Stimulated activated naive B cell treated with anti-CD40 and anti-IgM and Interleukin-4, amounts not matched to agents 10 μg/mL and 1 μg/mL and 100 μg/mL, for 72 hours (primary cell): ENCODE results near the gene UBE2A.

Experiments
- ATAC-seq, 2 donors: fragments of 150-1000 bp; cut with Tn5 transposase; replicated peaks; 2 replicates each; pipeline ENCODE4 v1.10.0; 2021; ENCODE audit warnings: moderate library complexity in 1 of 2
- DNase-seq: peaks from one replicate; pipeline ENCODE4 v3.0.0; 2021
- H3K27ac Mint-ChIP-seq: one replicate; pipeline ENCODE4 v1.8.0; 2022; ENCODE audit warnings: mild to moderate bottlenecking, mixed read lengths
- H3K27me3 Mint-ChIP-seq, 2 donors: one replicate each; pipeline ENCODE4 v1.8.0; 2022; ENCODE audit warnings: mixed read lengths in 2 of 2
- H3K36me3 Mint-ChIP-seq, 2 donors: one replicate each; pipeline ENCODE4 v1.8.0; 2022; ENCODE audit warnings: mixed read lengths in 2 of 2, mild to moderate bottlenecking in 1 of 2
- H3K4me1 Mint-ChIP-seq, 2 donors: one replicate each; pipeline ENCODE4 v1.8.0; 2022; ENCODE audit warnings: mixed read lengths in 2 of 2, mild to moderate bottlenecking in 1 of 2
- H3K4me3 Mint-ChIP-seq, 2 donors: one replicate each; pipeline ENCODE4 v1.8.0; 2022; ENCODE audit warnings: mild to moderate bottlenecking in 2 of 2, mixed read lengths in 2 of 2, moderate library complexity in 1 of 2
- H3K9me3 Mint-ChIP-seq, 2 donors: one replicate each; pipeline ENCODE4 v1.8.0; 2022; ENCODE audit warnings: mixed read lengths in 2 of 2, mild to moderate bottlenecking in 1 of 2

UBE2A gene

GRCh38 chrX:119574394-119575266 lies at the start of gene UBE2A:
Gene UBE2A (plus strand): TSS chrX:119574563. CDS start chrX:119574712, 149 bp downstream.
- DNase-seq (peak; percentile 80), ATAC-seq (peak; percentile 86 to 91)
- peaks cover 11 to 26% of the 10 kb centered on the region in 2 donors for H3K4me1 Mint-ChIP-seq
- no peaks in the 10 kb centered on the region for H3K9me3 Mint-ChIP-seq
- peak within 1 kb of the TSS; percentile 87 to 97 for H3K4me3 Mint-ChIP-seq
- peaks cover 0 to 3% of the 10 kb centered on the region in 2 donors for H3K36me3 Mint-ChIP-seq
- peaks cover 0 to 15% of the 10 kb centered on the region in 2 donors for H3K27me3 Mint-ChIP-seq
- H3K27ac Mint-ChIP-seq = peak within 1 kb of the TSS; percentile 85

DNA sequence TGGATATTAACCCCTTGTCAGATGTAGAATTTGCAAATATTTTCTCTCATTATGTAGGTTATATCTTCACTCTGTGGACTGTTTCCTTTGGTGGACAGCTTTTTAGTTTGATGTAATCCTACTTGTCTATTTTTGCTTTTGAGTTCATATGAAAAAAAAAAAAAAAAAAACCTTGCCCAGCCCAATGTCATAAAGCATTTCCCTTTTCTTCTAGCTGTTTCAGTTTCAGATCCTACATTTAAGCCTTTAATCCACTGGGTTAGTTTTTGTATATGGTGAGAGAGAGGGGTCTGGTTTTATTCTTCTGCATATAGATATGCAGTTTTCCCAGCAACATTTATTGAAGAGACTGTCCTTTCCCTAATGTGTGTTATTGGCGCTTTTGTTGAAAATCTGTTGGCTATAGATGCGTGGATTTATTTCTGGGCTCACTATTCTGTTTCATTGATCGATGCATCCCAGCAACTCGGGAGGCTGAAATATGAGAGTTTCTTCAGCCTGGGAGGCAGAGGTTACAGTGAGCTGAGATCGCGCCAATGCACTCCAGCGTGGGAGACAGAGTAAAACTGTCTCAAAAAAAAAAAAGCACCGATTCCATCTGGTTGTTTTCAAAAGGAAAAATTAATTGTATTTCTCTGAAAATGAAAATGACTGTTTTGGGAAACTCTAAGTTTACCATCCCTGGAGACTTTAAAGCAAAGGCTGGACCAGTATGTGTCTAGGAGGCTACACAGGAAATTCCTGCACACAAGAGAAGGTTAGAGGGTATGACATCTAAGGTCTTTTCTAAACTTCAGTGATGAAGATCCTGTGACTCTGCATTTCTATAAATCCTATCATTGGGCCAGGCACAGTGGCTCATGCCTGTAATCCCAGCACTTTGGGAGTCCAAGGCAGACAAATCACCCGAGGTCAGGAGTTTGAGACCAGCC lies 44.8 kb upstream of the UBE2A start:
- Mint-ChIP-seq H3K4me1 (peaks cover 14 to 21% of the 10 kb centered on the region in 2 donors), H3K27me3 (peaks cover 0 to 12% of the 10 kb centered on the region in 2 donors), H3K27ac (peak overlapping the region; percentile 21), H3K9me3 (no peaks in the 10 kb centered on the region), H3K4me3 (no peak overlapping the region), H3K36me3 (peaks cover 0 to 13% of the 10 kb centered on the region in 2 donors)
- ATAC-seq (peak; percentile 73 to 85), DNase-seq (no peak)

GRCh38 chrX:119537487-119537886 lies 36.9 kb upstream of the UBE2A start:
- Mint-ChIP-seq H3K4me3 (no peak overlapping the region), H3K36me3 (peaks cover 11 to 33% of the 10 kb centered on the region in 2 donors), H3K27ac (peak overlapping the region; percentile 3), H3K4me1 (peaks cover 0 to 5% of the 10 kb centered on the region in 2 donors), H3K27me3 (peaks cover 0 to 8% of the 10 kb centered on the region in 2 donors), H3K9me3 (no peaks in the 10 kb centered on the region)
- DNase-seq (no peak), ATAC-seq (no peak)

DNA sequence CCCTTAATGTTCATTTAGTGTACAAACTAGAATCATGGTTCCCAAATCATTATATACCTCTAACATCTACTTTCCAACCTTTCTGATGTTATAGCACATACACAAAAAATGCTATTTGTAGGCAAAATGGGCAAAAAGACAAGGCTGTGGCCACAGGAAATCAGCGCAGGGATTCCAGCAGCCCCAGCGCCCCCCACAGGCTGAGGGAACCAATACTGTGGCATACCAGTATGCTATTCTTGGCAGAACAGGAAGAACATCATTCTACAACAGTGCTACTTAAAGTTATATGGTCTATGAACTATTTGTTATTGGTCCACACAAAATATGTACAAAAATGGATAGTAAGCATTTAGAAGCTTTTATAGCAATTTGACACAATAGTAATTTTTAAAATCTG lies 34.5 kb upstream of the UBE2A start:
- H3K4me1 Mint-ChIP-seq = peaks cover 0 to 5% of the 10 kb centered on the region in 2 donors
- no peak overlapping the region for H3K4me3 Mint-ChIP-seq
- no peak overlapping the region for H3K27ac Mint-ChIP-seq
- H3K27me3 Mint-ChIP-seq = peaks cover 0 to 4% of the 10 kb centered on the region in 2 donors
- no peaks in the 10 kb centered on the region for H3K9me3 Mint-ChIP-seq
- no peak for ATAC-seq
- peaks cover 12 to 27% of the 10 kb centered on the region in 2 donors for H3K36me3 Mint-ChIP-seq
- DNase-seq = no peak

GRCh38 chrX:119541188-119541587 lies 33.2 kb upstream of the UBE2A start:
- H3K27ac Mint-ChIP-seq = no peak overlapping the region
- no peak for DNase-seq
- H3K27me3 Mint-ChIP-seq = peaks cover 0 to 4% of the 10 kb centered on the region in 2 donors

DNA sequence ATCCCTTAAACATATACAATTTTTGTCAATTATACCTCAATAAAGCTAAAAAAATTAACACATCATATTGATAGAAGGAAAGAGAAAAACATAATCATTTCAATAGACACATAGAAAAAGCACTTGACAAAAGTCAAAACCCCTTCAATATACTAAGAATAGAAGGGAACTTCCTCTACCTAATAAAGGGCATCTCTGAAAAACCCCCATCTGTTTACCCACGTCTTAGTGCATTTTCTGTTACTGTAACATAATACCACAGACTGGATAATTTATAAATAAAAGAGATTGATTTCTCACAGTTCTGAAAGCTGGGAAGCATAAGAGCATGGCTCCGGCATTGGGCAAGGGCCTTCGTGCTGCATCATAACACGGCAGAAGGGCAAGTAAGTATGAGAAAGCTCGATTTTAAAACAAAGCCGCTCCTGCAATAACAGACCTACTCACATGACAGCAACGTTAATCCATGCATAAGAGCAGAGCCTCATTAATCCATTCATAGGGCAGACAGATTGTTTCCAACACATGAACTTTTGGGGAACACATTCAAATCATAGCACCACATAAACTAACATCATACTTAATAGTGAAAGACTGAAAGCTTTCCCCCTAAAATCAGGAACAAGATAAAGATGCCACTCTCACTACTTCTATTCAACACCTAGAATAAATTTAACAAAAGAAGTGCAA lies 24.9 kb upstream of the UBE2A start:
- Mint-ChIP-seq H3K9me3 (no peaks in the 10 kb centered on the region), H3K4me3 (peak overlapping the region; percentile 61 to 62), H3K27ac (peak overlapping the region; percentile 81)

More at GRCh38 chrX:119541188-119541587, 33.2 kb upstream of the UBE2A start:
- no peak overlapping the region for H3K4me3 Mint-ChIP-seq
- peaks cover 0 to 5% of the 10 kb centered on the region in 2 donors for H3K4me1 Mint-ChIP-seq
- no peak for ATAC-seq
- H3K9me3 Mint-ChIP-seq = no peaks in the 10 kb centered on the region
- peaks cover 12 to 27% of the 10 kb centered on the region in 2 donors for H3K36me3 Mint-ChIP-seq

GRCh38 chrX:119552508-119552907 lies 21.9 kb upstream of the UBE2A start:
- DNase-seq = no peak
- H3K4me1 Mint-ChIP-seq = peaks cover 10 to 20% of the 10 kb centered on the region in 2 donors

More for the DNA sequence above, 24.9 kb upstream of the UBE2A start:
- Mint-ChIP-seq H3K36me3 (peaks cover 0 to 2% of the 10 kb centered on the region in 2 donors), H3K4me1 (peaks cover 13 to 19% of the 10 kb centered on the region in 2 donors), H3K27me3 (no peaks in the 10 kb centered on the region)
- DNase-seq (peak; percentile 6), ATAC-seq (peak; percentile 92 to 93)

GRCh38 chrX:119565107-119565663 lies 9.2 kb upstream of the UBE2A start, which contains the start of gene STEEP1:
Gene STEEP1 (minus strand): TSS chrX:119565409. CDS start chrX:119565355, 54 bp downstream.
- peak; percentile 75 for DNase-seq
- peaks cover 2 to 19% of the 10 kb centered on the region in 2 donors for H3K4me1 Mint-ChIP-seq
- H3K36me3 Mint-ChIP-seq = peaks cover 2 to 5% of the 10 kb centered on the region in 2 donors
- H3K4me3 Mint-ChIP-seq = peak within 1 kb of the TSS; percentile 90 to 91
- H3K9me3 Mint-ChIP-seq = no peaks in the 10 kb centered on the region
- H3K27ac Mint-ChIP-seq = peak within 1 kb of the TSS; percentile 92
- peaks cover 0 to 7% of the 10 kb centered on the region in 2 donors for H3K27me3 Mint-ChIP-seq
- peak; percentile 98 to 99 for ATAC-seq

More at GRCh38 chrX:119552508-119552907, 21.9 kb upstream of the UBE2A start:
- H3K9me3 Mint-ChIP-seq = no peaks in the 10 kb centered on the region
- H3K27me3 Mint-ChIP-seq = no peaks in the 10 kb centered on the region
- H3K36me3 Mint-ChIP-seq = peaks cover 4 to 10% of the 10 kb centered on the region in 2 donors
- H3K4me3 Mint-ChIP-seq = no peak overlapping the region
- ATAC-seq = no peak
- H3K27ac Mint-ChIP-seq = no peak overlapping the region

GRCh38 chrX:119570351-119570835 lies 4.0 kb upstream of the UBE2A start:
- Mint-ChIP-seq H3K36me3 (no peaks in the 10 kb centered on the region), H3K27me3 (peaks cover 0 to 22% of the 10 kb centered on the region in 2 donors), H3K27ac (no peak overlapping the region), H3K9me3 (no peaks in the 10 kb centered on the region), H3K4me1 (peaks cover 5 to 15% of the 10 kb centered on the region in 2 donors), H3K4me3 (no peak overlapping the region)
- ATAC-seq = no peak
- no peak for DNase-seq

- DNase-seq = no peak
- no peaks in the 10 kb centered on the region for H3K36me3 Mint-ChIP-seq
- H3K27ac Mint-ChIP-seq = no peak overlapping the region
- ATAC-seq = no peak
- peaks cover 0 to 19% of the 10 kb centered on the region in 2 donors for H3K27me3 Mint-ChIP-seq
- peak overlapping the region; percentile 87 to 97 for H3K4me3 Mint-ChIP-seq
- peaks cover 8 to 15% of the 10 kb centered on the region in 2 donors for H3K4me1 Mint-ChIP-seq
- H3K9me3 Mint-ChIP-seq = no peaks in the 10 kb centered on the region
Measured at GRCh38 chrX:119573222-119573621, 1.1 kb upstream of the UBE2A start.

GRCh38 chrX:119573840-119574393 lies 446 bp upstream of the UBE2A start:
- no peak for DNase-seq
- peak overlapping the region; percentile 85 for H3K27ac Mint-ChIP-seq
- peak overlapping the region; percentile 87 to 97 for H3K4me3 Mint-ChIP-seq
- no peaks in the 10 kb centered on the region for H3K9me3 Mint-ChIP-seq
- peaks cover 0 to 18% of the 10 kb centered on the region in 2 donors for H3K27me3 Mint-ChIP-seq
- H3K4me1 Mint-ChIP-seq = peaks cover 9 to 20% of the 10 kb centered on the region in 2 donors
- peaks cover 0 to 3% of the 10 kb centered on the region in 2 donors for H3K36me3 Mint-ChIP-seq
- ATAC-seq = peak; percentile 7 to 35

DNA sequence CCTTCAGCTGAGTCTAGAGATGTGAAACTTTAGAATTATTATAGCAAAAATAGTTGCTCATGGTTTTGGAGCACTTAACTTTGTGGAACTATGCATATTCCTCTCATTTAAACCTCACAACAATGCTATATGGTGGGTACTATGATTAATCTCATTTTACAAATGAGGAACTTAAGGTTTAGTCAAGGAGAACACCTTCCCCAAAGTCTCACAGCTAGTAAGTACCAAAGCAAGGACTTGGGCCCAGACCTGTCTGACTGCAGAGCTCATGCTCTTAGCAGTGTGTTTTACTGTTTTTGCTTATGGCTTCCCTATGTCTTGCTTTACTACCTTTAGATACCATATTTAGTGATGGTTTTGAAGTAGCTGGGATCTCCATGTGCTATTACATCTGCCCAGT lies 5.1 kb downstream of the UBE2A start:
- Mint-ChIP-seq H3K4me1 (peaks cover 7 to 25% of the 10 kb centered on the region in 2 donors), H3K27ac (peak overlapping the region; percentile 37), H3K4me3 (peak overlapping the region in 1 of 2 donors; percentile 11), H3K27me3 (no peaks in the 10 kb centered on the region), H3K36me3 (peaks cover 0 to 3% of the 10 kb centered on the region in 2 donors), H3K9me3 (no peaks in the 10 kb centered on the region)
- ATAC-seq (peak; percentile 91 to 93), DNase-seq (peak; percentile 9)
